PFSK-1 (cell line): ENCODE data around the gene TRAPPC11.

ENCODE experiments used
- FOXP2 ChIP-seq: optimal IDR thresholded peaks from 2 replicates; pipeline ENCODE3; 2011; ENCODE audit warnings: borderline replicate concordance, control low read depth, inconsistent platforms; ENCODE audit not compliant: insufficient read depth; ENCODE audit errors: extremely low read length, extremely low read depth
- POLR2AphosphoS5 ChIP-seq: IDR thresholded peaks from 2 replicates; pipeline ENCODE4 v1.6.1; 2012; ENCODE audit warnings: low read depth, mild to moderate bottlenecking, control low read depth, low read length, moderate library complexity
- SIN3A ChIP-seq: IDR thresholded peaks from 2 replicates; pipeline ENCODE4 v1.6.1; 2012; ENCODE audit warnings: mild to moderate bottlenecking, low read length, moderate library complexity, borderline replicate concordance; ENCODE audit not compliant: insufficient read depth
- TAF1 ChIP-seq: IDR thresholded peaks from 2 replicates; pipeline ENCODE4 v1.6.1; 2012; ENCODE audit warnings: low read length, control low read depth, borderline replicate concordance; ENCODE audit not compliant: insufficient read depth
- TF ChIP-seq, protein P1 (sequence below), 2 experiments: IDR thresholded peaks; 2 replicates each; pipeline versions ENCODE4 v1.6.1 to v1.8.0; 2011 to 2012; ENCODE audit warnings: low read depth in 2 of 2, low read length in 2 of 2, control low read depth in 1 of 2, inconsistent platforms in 1 of 2, mild to moderate bottlenecking in 1 of 2, moderate library complexity in 1 of 2; ENCODE audit not compliant: insufficient read depth in 1 of 2

TRAPPC11 gene

DNA sequence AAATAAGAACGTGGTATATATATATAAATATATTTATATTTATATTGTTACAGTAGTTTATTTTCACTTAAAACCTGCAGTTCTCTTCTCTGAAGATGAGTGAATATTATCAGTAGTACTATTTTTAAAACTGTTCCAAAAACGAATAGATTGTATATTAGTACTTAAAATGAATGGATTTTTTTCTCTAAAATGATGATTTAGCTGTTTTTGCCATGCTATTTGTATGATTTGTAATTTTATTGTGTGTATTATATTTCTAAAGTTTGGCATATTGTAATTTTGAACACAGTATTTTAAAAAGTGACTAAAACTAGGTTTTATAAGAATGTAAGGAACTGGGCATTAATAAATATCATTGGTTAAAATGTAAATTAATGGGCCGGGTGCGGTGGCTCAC, 22.0 kb downstream of the TRAPPC11 start:
- TF ChIP-seq SIN3A: no peak
- no peak for TF ChIP-seq TAF1
- no peak for TF ChIP-seq FOXP2
- no peak for TF ChIP-seq POLR2AphosphoS5
- TF ChIP-seq, protein P1, sequence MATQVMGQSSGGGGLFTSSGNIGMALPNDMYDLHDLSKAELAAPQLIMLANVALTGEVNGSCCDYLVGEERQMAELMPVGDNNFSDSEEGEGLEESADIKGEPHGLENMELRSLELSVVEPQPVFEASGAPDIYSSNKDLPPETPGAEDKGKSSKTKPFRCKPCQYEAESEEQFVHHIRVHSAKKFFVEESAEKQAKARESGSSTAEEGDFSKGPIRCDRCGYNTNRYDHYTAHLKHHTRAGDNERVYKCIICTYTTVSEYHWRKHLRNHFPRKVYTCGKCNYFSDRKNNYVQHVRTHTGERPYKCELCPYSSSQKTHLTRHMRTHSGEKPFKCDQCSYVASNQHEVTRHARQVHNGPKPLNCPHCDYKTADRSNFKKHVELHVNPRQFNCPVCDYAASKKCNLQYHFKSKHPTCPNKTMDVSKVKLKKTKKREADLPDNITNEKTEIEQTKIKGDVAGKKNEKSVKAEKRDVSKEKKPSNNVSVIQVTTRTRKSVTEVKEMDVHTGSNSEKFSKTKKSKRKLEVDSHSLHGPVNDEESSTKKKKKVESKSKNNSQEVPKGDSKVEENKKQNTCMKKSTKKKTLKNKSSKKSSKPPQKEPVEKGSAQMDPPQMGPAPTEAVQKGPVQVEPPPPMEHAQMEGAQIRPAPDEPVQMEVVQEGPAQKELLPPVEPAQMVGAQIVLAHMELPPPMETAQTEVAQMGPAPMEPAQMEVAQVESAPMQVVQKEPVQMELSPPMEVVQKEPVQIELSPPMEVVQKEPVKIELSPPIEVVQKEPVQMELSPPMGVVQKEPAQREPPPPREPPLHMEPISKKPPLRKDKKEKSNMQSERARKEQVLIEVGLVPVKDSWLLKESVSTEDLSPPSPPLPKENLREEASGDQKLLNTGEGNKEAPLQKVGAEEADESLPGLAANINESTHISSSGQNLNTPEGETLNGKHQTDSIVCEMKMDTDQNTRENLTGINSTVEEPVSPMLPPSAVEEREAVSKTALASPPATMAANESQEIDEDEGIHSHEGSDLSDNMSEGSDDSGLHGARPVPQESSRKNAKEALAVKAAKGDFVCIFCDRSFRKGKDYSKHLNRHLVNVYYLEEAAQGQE (IDR thresholded peaks at IDR 0.05; ENCODE audit: insufficient read depth in 1 of 2, low read depth in 2 of 2, low read length in 2 of 2): no peak

DNA sequence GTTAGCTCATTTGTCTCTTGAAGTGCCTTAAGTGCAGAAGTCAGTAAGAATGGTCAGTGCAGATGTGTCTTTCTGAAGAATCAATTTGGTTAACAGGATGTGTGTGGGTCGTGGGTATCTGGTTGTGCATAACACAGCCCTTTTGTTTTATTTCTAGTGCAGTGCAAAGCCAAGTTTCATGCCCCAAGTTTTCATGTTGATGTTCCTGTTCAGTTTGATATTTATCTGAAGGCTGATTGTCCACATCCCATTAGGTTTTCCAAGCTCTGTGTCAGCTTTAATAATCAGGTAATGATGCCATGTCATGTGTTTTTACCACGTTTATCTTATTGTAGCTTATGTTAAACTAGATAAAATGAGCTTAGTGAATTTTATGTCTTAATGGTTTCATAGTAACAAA, 27.4 kb downstream of the TRAPPC11 start:
- TF ChIP-seq TAF1: no peak

DNA sequence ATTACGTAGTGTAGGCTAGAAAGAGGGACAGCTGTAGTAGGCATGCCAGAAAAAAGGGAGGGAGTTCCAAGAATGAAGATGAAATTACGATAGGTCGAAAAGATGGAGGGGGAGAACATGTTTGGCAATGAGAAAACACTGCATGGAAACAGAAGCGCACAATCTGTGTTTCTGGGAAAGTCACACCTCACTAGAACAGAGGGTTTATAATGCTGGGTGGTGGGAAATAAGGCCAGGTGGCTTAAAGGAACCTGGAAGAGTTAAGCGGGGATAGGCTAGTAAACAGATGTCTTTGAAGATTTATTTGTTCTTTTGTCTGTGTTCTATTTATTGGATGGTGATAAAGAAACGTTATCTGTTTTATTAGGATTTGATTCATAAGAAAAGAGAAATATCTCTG, 29.1 kb downstream of the TRAPPC11 start:
- TF ChIP-seq FOXP2: no peak

DNA sequence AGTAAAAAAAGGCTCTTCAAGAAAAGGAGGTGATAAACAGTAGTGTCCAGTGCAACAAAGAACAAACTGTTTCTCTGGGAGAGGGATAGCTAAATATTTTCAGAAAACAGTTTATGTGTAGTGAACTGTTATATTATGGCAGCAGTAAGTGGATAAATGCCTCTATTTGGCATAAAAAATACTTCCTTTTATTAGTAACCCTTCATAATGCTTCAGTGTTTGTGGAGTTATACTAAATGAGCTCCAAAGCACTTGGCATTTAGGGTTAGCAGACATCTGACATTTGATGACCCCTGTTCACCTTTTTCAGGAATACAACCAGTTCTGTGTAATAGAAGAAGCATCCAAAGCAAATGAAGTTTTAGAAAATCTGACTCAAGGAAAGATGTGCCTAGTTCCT, 31.9 kb downstream of the TRAPPC11 start:
- no peak for TF ChIP-seq FOXP2
- TF ChIP-seq POLR2AphosphoS5: no peak
- TF ChIP-seq, protein P1 (IDR thresholded peaks at IDR 0.05; ENCODE audit: insufficient read depth in 1 of 2, low read depth in 2 of 2, low read length in 2 of 2): no peak

DNA sequence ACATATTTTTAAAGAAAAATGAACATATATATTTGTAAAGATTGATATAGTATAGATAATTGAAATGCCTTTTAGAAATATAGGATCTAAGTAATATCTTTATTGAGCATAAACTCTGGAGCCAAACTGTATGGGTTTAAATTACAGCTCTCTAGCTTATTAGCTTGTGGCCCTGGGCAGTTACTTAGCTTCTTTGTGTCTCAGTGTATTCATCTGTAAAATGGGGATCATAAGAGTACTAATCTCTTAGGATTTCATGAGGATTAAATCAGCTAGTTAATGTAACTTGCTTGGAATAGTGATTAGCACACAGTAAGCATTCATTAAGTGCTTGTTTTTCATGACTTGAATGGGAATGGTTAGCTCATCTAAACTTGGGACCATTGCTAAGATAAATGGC, 32.8 kb downstream of the TRAPPC11 start:
- TF ChIP-seq TAF1 (no peak), SIN3A (no peak), POLR2AphosphoS5 (no peak), FOXP2 (no peak)
- TF ChIP-seq, protein P1 (IDR thresholded peaks at IDR 0.05; ENCODE audit: insufficient read depth in 1 of 2, low read depth in 2 of 2, low read length in 2 of 2): no peak

DNA sequence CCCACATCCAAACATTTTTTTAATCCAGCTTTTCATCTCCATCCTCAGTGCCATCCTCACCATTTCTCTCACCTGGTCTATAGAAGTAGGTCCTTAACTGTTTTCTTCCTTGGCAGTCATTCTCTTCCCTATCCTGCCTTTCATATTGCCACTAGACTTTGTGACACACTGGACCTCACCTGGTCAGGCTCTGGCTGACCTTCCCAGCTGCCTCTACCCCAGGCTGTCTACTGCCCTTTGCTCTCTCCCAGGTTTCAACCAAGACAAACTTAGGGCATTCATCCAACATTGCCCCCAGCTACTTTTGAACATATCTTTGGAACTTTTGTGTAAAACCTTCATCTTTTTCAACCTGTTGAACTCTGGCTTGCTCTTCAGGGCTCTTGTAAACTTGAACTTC, 39.8 kb downstream of the TRAPPC11 start:
- TF ChIP-seq SIN3A (no peak), POLR2AphosphoS5 (no peak), FOXP2 (no peak), TAF1 (no peak)
- TF ChIP-seq, protein P1 (IDR thresholded peaks at IDR 0.05; ENCODE audit: insufficient read depth in 1 of 2, low read depth in 2 of 2, low read length in 2 of 2): no peak
